ENCODE measurements around the gene PRDM8.
A peak's percentile ranks its signal among the peaks of the same experiment; 100 is the strongest.

Gene PRDM8

GRCh38 chr4:80197601-80198440, 518 bp downstream of the PRDM8 start:
- no peak for FAIRE-seq
- no peak for TF ChIP-seq TAF1 (IDR thresholded peaks at IDR 0.05; ENCODE audit: low read depth, low read length)
- no peak for TF ChIP-seq SPI1 (IDR thresholded peaks at IDR 0.05; ENCODE audit: low read depth, low read length)
- no peak for TF ChIP-seq POLR2AphosphoS5 (IDR thresholded peaks at IDR 0.05; ENCODE audit: low read depth, low read length)
- TF ChIP-seq POU2F2 (IDR thresholded peaks at IDR 0.05; ENCODE audit: low read depth, low read length): no peak
- TF ChIP-seq POLR2A (IDR thresholded peaks at IDR 0.05; ENCODE audit: low read depth, low read length): no peak
- TF ChIP-seq PAX5 (IDR thresholded peaks at IDR 0.05; ENCODE audit: insufficient read depth, low read length, severe bottlenecking): no peak
- DNase-seq (ENCODE audit: insufficient read length, low spot score): no peak

- DNase-seq (ENCODE audit: insufficient read length, low spot score): no peak
- no peak for TF ChIP-seq TAF1 (IDR thresholded peaks at IDR 0.05; ENCODE audit: low read depth, low read length)
- TF ChIP-seq POU2F2 (IDR thresholded peaks at IDR 0.05; ENCODE audit: low read depth, low read length): no peak
- TF ChIP-seq POLR2AphosphoS5 (IDR thresholded peaks at IDR 0.05; ENCODE audit: low read depth, low read length): no peak
- no peak for TF ChIP-seq POLR2A (IDR thresholded peaks at IDR 0.05; ENCODE audit: low read depth, low read length)
- no peak for TF ChIP-seq PAX5 (IDR thresholded peaks at IDR 0.05; ENCODE audit: insufficient read depth, low read length, severe bottlenecking)
- no peak for TF ChIP-seq SPI1 (IDR thresholded peaks at IDR 0.05; ENCODE audit: low read depth, low read length)
- no peak for FAIRE-seq
These were observed 1.1 kb downstream of the PRDM8 start for GRCh38 chr4:80198441-80198837.

DNA sequence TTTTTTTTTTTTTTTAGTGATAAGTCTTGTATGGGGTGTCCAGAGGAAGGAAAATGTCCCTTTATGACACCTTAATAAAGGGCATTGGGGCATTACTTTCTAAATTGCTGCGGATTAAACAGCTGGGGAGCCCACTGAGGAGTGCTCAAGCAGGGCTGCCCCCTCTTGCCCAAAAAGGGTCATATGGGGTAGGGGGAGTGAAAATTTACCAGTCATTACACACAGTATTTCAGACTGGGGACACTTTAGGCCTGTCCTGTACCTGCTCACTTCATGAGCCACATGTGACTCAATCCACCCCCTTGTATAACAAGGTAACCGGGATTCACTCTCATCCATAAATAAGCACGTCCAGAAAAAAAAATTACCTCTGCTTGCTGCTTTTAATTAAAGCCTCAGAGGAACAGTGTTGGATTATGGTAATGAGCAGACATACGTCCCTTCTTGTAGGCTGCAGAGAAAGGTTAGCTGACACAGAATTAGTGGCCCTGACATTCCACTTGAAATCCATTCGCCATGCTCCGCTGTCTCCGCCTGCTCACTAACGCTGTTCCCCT, 1.8 kb downstream of the PRDM8 start:
- no peak for DNase-seq (ENCODE audit: insufficient read length, low spot score)
- FAIRE-seq: no peak
- no peak for TF ChIP-seq POLR2AphosphoS5 (IDR thresholded peaks at IDR 0.05; ENCODE audit: low read depth, low read length)
- no peak for TF ChIP-seq POU2F2 (IDR thresholded peaks at IDR 0.05; ENCODE audit: low read depth, low read length)
- no peak for TF ChIP-seq PAX5 (IDR thresholded peaks at IDR 0.05; ENCODE audit: insufficient read depth, low read length, severe bottlenecking)
- no peak for TF ChIP-seq TAF1 (IDR thresholded peaks at IDR 0.05; ENCODE audit: low read depth, low read length)
- no peak for TF ChIP-seq POLR2A (IDR thresholded peaks at IDR 0.05; ENCODE audit: low read depth, low read length)
- TF ChIP-seq SPI1 (IDR thresholded peaks at IDR 0.05; ENCODE audit: low read depth, low read length): no peak

DNA sequence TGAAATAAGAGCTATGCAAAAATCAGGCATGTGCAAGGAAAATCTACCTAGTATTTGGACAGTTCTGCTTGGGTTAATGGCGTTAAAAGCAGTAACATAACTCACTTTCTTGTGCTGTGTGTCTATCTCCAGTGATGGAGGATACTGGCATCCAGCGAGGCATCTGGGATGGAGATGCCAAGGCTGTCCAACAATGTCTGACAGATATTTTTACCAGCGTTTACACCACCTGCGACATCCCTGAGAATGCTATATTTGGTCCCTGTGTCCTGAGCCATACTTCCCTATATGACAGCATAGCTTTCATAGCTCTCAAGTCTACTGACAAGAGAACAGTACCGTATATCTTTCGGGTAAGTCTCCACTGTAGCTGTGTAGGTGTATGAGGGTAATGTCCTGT, 2.6 kb downstream of the PRDM8 start:
- FAIRE-seq (no peak), DNase-seq (ENCODE audit: insufficient read length, low spot score) (no peak)
- TF ChIP-seq POLR2AphosphoS5 (IDR thresholded peaks at IDR 0.05; ENCODE audit: low read depth, low read length): no peak
- TF ChIP-seq POU2F2 (IDR thresholded peaks at IDR 0.05; ENCODE audit: low read depth, low read length): no peak
- TF ChIP-seq TAF1 (IDR thresholded peaks at IDR 0.05; ENCODE audit: low read depth, low read length): no peak
- no peak for TF ChIP-seq POLR2A (IDR thresholded peaks at IDR 0.05; ENCODE audit: low read depth, low read length)
- no peak for TF ChIP-seq PAX5 (IDR thresholded peaks at IDR 0.05; ENCODE audit: insufficient read depth, low read length, severe bottlenecking)
- no peak for TF ChIP-seq SPI1 (IDR thresholded peaks at IDR 0.05; ENCODE audit: low read depth, low read length)

GRCh38 chr4:80201252-80202151, 4.2 kb downstream of the PRDM8 start:
- DNase-seq (ENCODE audit: insufficient read length, low spot score) (no peak), FAIRE-seq (peak; percentile 82)
- no peak for TF ChIP-seq SPI1 (IDR thresholded peaks at IDR 0.05; ENCODE audit: low read depth, low read length)
- TF ChIP-seq TAF1 (IDR thresholded peaks at IDR 0.05; ENCODE audit: low read depth, low read length): no peak
- TF ChIP-seq PAX5 (IDR thresholded peaks at IDR 0.05; ENCODE audit: insufficient read depth, low read length, severe bottlenecking): no peak
- no peak for TF ChIP-seq POLR2AphosphoS5 (IDR thresholded peaks at IDR 0.05; ENCODE audit: low read depth, low read length)
- no peak for TF ChIP-seq POLR2A (IDR thresholded peaks at IDR 0.05; ENCODE audit: low read depth, low read length)
- TF ChIP-seq POU2F2 (IDR thresholded peaks at IDR 0.05; ENCODE audit: low read depth, low read length): no peak

- DNase-seq (ENCODE audit: insufficient read length, low spot score) (peak; percentile 78), FAIRE-seq (peak; percentile 16)
- no peak for TF ChIP-seq POLR2AphosphoS5 (IDR thresholded peaks at IDR 0.05; ENCODE audit: low read depth, low read length)
These were observed 4.9 kb downstream of the PRDM8 start for GRCh38 chr4:80202190-80202711.

DNA sequence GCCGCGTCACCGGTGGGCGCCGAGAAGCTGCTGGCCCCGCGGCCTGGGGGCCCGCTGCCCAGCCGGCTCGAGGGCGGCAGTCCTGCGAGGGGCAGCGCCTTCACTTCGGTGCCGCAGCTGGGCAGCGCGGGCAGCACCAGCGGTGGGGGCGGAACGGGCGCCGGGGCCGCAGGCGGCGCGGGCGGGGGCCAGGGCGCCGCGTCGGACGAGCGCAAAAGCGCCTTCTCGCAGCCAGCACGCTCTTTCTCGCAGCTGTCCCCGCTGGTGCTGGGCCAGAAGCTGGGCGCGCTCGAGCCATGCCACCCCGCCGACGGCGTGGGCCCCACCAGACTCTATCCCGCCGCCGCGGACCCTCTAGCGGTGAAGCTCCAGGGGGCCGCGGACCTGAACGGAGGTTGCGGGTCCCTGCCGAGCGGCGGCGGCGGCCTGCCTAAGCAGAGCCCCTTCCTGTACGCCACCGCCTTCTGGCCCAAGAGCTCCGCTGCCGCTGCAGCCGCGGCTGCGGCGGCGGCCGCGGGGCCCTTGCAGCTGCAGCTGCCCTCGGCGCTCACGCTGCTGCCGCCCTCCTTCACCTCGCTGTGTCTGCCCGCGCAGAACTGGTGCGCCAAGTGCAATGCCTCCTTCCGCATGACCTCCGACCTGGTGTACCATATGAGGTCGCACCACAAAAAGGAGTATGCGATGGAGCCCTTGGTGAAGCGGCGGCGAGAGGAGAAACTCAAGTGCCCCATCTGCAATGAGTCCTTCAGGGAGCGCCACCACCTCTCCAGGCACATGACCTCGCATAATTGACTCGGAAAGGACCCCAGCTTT, 5.6 kb downstream of the PRDM8 start:
- DNase-seq (ENCODE audit: insufficient read length, low spot score): peak; percentile 58
- FAIRE-seq: peak; percentile 96
- TF ChIP-seq POU2F2 (IDR thresholded peaks at IDR 0.05; ENCODE audit: low read depth, low read length) (no peak), PAX5 (IDR thresholded peaks at IDR 0.05; ENCODE audit: insufficient read depth, low read length, severe bottlenecking) (no peak), TAF1 (IDR thresholded peaks at IDR 0.05; ENCODE audit: low read depth, low read length) (no peak), POLR2A (IDR thresholded peaks at IDR 0.05; ENCODE audit: low read depth, low read length) (no peak), POLR2AphosphoS5 (IDR thresholded peaks at IDR 0.05; ENCODE audit: low read depth, low read length) (no peak), SPI1 (IDR thresholded peaks at IDR 0.05; ENCODE audit: low read depth, low read length) (no peak)

DNA sequence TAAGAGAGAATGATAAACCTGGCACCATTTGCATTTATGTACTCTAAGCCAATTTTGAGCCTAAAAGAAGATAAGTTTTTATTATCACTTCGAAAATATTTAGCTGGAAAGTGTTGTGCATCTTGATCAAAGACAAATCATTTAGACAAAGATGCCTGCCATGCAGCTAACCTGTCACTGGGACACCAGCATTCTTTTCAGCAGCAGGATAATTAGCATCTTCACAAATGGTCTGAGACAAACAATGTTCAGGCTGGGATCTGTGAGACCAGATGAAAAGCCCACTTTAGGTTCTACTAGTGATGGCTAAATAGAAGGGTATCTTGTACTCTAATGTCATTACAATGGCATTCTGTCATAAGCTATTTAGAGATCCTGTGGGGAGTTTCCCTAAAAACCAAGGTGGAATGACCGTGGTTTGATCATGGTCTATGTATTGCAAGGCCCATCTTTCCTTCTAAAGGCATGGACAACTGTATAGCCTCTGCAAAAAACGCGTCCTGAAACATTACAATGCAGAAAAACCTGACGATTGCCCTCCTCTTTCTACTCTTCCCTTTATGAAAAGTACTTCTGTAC, 7.2 kb downstream of the PRDM8 start:
- DNase-seq (ENCODE audit: insufficient read length, low spot score) (no peak), FAIRE-seq (no peak)
- no peak for TF ChIP-seq TAF1 (IDR thresholded peaks at IDR 0.05; ENCODE audit: low read depth, low read length)
- no peak for TF ChIP-seq POLR2A (IDR thresholded peaks at IDR 0.05; ENCODE audit: low read depth, low read length)
- TF ChIP-seq SPI1 (IDR thresholded peaks at IDR 0.05; ENCODE audit: low read depth, low read length): no peak
- no peak for TF ChIP-seq POU2F2 (IDR thresholded peaks at IDR 0.05; ENCODE audit: low read depth, low read length)
- TF ChIP-seq POLR2AphosphoS5 (IDR thresholded peaks at IDR 0.05; ENCODE audit: low read depth, low read length): no peak
- no peak for TF ChIP-seq PAX5 (IDR thresholded peaks at IDR 0.05; ENCODE audit: insufficient read depth, low read length, severe bottlenecking)
